Suprapubic skin (tissue), 3 donors: ENCODE data around the gene GNA15.

Experiments
- CTCF ChIP-seq, 2 donors: fragments of 200-600 bp in 1 of 2; fragments of 450-650 bp in 1 of 2; sonication (generic) in 1 of 2; IDR thresholded peaks; one replicate each; pipeline ENCODE4 v1.5.1; 2016 to 2019; ENCODE audit warnings: antibody characterized with exemption in 2 of 2, mild to moderate bottlenecking in 1 of 2, moderate library complexity in 1 of 2
- EP300 ChIP-seq: sonication (generic); formaldehyde crosslinking; IDR thresholded peaks from one replicate; pipeline ENCODE4 v1.6.1; 2017; ENCODE audit warnings: antibody characterized with exemption

DNA sequence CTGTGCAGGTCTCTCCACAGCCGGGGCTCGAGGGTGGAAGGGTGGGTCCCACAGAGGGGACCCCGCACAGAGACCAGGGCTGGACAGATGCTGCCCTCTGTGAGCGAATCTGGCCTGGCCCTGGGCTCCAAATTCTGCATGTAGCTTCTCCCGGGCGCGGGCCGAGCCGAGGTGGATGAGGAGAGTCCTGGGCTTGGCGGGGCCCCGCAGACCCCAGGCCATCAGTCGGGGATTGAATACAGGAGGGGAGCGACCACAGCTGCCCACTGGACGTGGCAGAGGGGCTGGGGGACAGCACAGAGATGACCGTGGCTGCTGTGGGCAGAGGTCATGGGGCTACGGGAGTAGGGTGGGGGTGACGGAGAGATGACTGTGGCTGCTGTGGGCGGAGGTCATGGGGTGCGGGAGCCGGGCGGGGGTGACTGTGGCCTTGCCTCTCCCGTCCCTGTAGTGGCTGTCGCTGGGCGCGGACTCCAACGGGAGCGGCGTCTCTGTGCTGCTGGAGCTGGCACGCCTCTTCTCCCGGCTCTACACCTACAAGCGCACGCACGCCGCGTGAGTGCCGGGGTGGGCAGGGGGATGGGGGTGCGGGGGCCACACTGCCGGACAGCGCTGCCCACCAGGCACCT is 65.4 kb downstream of the GNA15 start:
- no peak for TF ChIP-seq CTCF (IDR thresholded peaks at IDR 0.05)
- TF ChIP-seq EP300: no peak
